Osteoblast (primary cell): Measurements from ENCODE around the gene GCC1. TPM values are rescaled to one million over a fixed set of nuclear protein-coding genes. Genes with fewer than 3 reads are reported as not detected.

ENCODE experiments used
- DNase-seq: peaks from one replicate; pipeline ENCODE4 v3.0.0; 2011; ENCODE audit warnings: low spot score, mixed read lengths; ENCODE audit not compliant: insufficient read length; ENCODE audit errors: missing footprints
- H2AFZ ChIP-seq: 2 replicates; pipeline ENCODE4 v1.6.0; 2011; ENCODE audit warnings: mild to moderate bottlenecking, low read length
- H3K27ac ChIP-seq: 2 replicates; pipeline ENCODE4 v1.5.1; 2011; ENCODE audit warnings: mild to moderate bottlenecking, low read depth, low read length, moderate library complexity
- H3K27me3 ChIP-seq: 2 replicates; pipeline ENCODE4 v1.6.0; 2012; ENCODE audit warnings: mild to moderate bottlenecking, control low read depth, inconsistent platforms, low read length, moderate library complexity; ENCODE audit not compliant: insufficient read depth
- H3K36me3 ChIP-seq: 2 replicates; pipeline ENCODE4 v1.5.1; 2011; ENCODE audit warnings: mild to moderate bottlenecking, low read length, control low read depth, moderate library complexity; ENCODE audit not compliant: insufficient read depth
- H3K4me1 ChIP-seq: 2 replicates; pipeline ENCODE4 v1.5.1; 2011; ENCODE audit warnings: mild to moderate bottlenecking, low read length, control low read depth, moderate library complexity; ENCODE audit not compliant: insufficient read depth
- H3K4me2 ChIP-seq: 2 replicates; pipeline ENCODE4 v1.6.0; 2011; ENCODE audit warnings: mild to moderate bottlenecking, low read length; ENCODE audit not compliant: insufficient read depth
- H3K4me3 ChIP-seq: fragments of 200-600 bp; sonication (generic); 3 replicates; pipeline ENCODE4 v1.5.1; 2012; ENCODE audit warnings: mild to moderate bottlenecking, low read length, inconsistent platforms; ENCODE audit not compliant: insufficient read depth
- H3K79me2 ChIP-seq: 2 replicates; pipeline ENCODE4 v1.6.0; 2012; ENCODE audit warnings: mild to moderate bottlenecking, low read length, control low read depth, inconsistent platforms; ENCODE audit not compliant: insufficient read depth
- H3K9me3 ChIP-seq: 2 replicates; pipeline ENCODE4 v1.5.1; 2011; ENCODE audit warnings: low read depth, low read length, control low read depth
- H4K20me1 ChIP-seq: 2 replicates; pipeline ENCODE4 v1.6.0; 2012; ENCODE audit warnings: mild to moderate bottlenecking, low read length, control low read depth; ENCODE audit not compliant: insufficient read depth
- total RNA-seq: library from RNA; depleted of rRNA; stranded (reverse); fragments of >200 nt; gene quantifications from 2 replicates; pipeline ENCODE4 v1.2.3, GENCODE V29; 2012
- TF ChIP-seq, protein P1 (sequence below): IDR thresholded peaks from 2 replicates; pipeline ENCODE4 v1.5.1; 2011; ENCODE audit warnings: mild to moderate bottlenecking, low read depth, low read length, moderate library complexity; ENCODE audit errors: extremely low read depth

GCC1 gene
- total RNA-seq, 1 donor: 24.2 TPM

DNA sequence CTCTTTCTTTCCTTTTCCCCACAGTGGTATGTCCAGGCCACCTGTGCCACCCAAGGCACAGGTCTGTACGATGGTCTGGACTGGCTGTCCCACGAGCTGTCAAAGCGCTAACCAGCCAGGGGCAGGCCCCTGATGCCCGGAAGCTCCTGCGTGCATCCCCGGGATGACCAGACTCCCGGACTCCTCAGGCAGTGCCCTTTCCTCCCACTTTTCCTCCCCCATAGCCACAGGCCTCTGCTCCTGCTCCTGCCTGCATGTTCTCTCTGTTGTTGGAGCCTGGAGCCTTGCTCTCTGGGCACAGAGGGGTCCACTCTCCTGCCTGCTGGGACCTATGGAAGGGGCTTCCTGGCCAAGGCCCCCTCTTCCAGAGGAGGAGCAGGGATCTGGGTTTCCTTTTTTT lies 5.8 kb upstream of the GCC1 start:
- no peak for DNase-seq

GRCh38 chr7:127589896-127590295 lies 4.5 kb upstream of the GCC1 start:
- peak overlapping the region; percentile 91 for H3K4me3 ChIP-seq

More for the DNA sequence above, 5.8 kb upstream of the GCC1 start:
- TF ChIP-seq, protein P1, sequence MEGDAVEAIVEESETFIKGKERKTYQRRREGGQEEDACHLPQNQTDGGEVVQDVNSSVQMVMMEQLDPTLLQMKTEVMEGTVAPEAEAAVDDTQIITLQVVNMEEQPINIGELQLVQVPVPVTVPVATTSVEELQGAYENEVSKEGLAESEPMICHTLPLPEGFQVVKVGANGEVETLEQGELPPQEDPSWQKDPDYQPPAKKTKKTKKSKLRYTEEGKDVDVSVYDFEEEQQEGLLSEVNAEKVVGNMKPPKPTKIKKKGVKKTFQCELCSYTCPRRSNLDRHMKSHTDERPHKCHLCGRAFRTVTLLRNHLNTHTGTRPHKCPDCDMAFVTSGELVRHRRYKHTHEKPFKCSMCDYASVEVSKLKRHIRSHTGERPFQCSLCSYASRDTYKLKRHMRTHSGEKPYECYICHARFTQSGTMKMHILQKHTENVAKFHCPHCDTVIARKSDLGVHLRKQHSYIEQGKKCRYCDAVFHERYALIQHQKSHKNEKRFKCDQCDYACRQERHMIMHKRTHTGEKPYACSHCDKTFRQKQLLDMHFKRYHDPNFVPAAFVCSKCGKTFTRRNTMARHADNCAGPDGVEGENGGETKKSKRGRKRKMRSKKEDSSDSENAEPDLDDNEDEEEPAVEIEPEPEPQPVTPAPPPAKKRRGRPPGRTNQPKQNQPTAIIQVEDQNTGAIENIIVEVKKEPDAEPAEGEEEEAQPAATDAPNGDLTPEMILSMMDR: no peak
- H2AFZ ChIP-seq: no peak overlapping the region
- peaks cover 20% of the 10 kb centered on the region for H3K36me3 ChIP-seq
- H3K27ac ChIP-seq: no peak overlapping the region
- peaks cover 9% of the 10 kb centered on the region for H3K4me1 ChIP-seq
- H3K27me3 ChIP-seq: no peaks in the 10 kb centered on the region
- H3K79me2 ChIP-seq: peaks cover 17% of the 10 kb centered on the region
- no peaks in the 10 kb centered on the region for H3K9me3 ChIP-seq
- H3K4me2 ChIP-seq: no peak overlapping the region
- no peak overlapping the region for H3K4me3 ChIP-seq
- H4K20me1 ChIP-seq: peaks cover 15% of the 10 kb centered on the region

GRCh38 chr7:127588697-127589482 lies 3.5 kb upstream of the GCC1 start:
- H3K4me1 ChIP-seq: peaks cover 21% of the 10 kb centered on the region
- H2AFZ ChIP-seq: peak overlapping the region; percentile 94
- H3K27me3 ChIP-seq: no peaks in the 10 kb centered on the region
- peak; percentile 90 for DNase-seq
- H3K27ac ChIP-seq: peak overlapping the region; percentile 72
- peaks cover 22% of the 10 kb centered on the region for H4K20me1 ChIP-seq
- H3K4me2 ChIP-seq: peak overlapping the region; percentile 85
- peaks cover 20% of the 10 kb centered on the region for H3K36me3 ChIP-seq
- peaks cover 30% of the 10 kb centered on the region for H3K79me2 ChIP-seq
- TF ChIP-seq, protein P1: peak; percentile 47
- peak overlapping the region; percentile 91 for H3K4me3 ChIP-seq
- H3K9me3 ChIP-seq: no peaks in the 10 kb centered on the region

More at GRCh38 chr7:127589896-127590295, 4.5 kb upstream of the GCC1 start:
- TF ChIP-seq, protein P1: no peak
- Histone ChIP-seq H3K4me1 (peaks cover 12% of the 10 kb centered on the region), H4K20me1 (peaks cover 15% of the 10 kb centered on the region), H3K79me2 (peaks cover 20% of the 10 kb centered on the region), H3K9me3 (no peaks in the 10 kb centered on the region), H2AFZ (no peak overlapping the region), H3K4me2 (peak overlapping the region; percentile 85), H3K36me3 (peaks cover 20% of the 10 kb centered on the region), H3K27me3 (no peaks in the 10 kb centered on the region), H3K27ac (no peak overlapping the region)
- DNase-seq: peak; percentile 83

DNA sequence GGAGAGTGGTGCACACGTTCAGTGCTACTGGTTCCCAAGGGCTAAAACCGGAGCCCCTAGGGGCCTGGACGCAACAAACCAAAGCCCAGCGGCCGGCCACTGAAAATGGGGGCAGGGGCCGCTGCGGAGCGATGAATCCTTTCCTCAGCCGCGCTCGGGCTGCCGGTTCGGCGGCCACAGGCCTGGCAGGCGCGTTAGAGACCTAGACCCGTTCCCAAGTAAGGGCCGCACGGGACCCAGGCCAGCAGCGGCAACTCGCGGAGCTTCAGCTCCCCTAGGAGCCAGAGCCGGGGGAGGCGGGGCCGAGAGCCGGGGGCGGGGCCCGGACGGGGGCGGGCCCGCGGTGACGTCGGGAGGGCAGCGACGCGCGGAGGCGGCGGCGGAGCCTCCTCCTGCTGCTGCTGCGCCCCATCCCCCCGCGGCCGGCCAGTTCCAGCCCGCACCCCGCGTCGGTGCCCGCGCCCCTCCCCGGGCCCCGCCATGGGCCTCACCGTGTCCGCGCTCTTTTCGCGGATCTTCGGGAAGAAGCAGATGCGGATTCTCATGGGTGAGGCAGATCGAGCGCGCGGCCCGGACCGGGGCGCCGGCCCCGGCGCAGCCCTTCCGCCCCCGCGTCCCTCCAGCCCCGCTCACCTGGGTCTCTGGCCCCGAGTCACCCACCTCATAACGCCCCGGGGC lies 2.8 kb upstream of the GCC1 start, which contains the start of gene ARF5:
Gene ARF5 (plus strand): TSS at position 393 of the 678 bp plus-strand sequence. CDS start 88 bp downstream, at position 481.
- Histone ChIP-seq H3K79me2 (peaks cover 38% of the 10 kb centered on the region), H3K36me3 (peaks cover 20% of the 10 kb centered on the region), H2AFZ (peak within 1 kb of the TSS; percentile 94), H3K27me3 (no peaks in the 10 kb centered on the region), H3K4me2 (peak within 1 kb of the TSS; percentile 87), H3K9me3 (no peaks in the 10 kb centered on the region), H3K4me1 (peaks cover 29% of the 10 kb centered on the region), H4K20me1 (peaks cover 30% of the 10 kb centered on the region), H3K4me3 (peak within 1 kb of the TSS; percentile 91), H3K27ac (peak within 1 kb of the TSS; percentile 72)
- peak; percentile 99 for DNase-seq
- TF ChIP-seq, protein P1: no peak
